ENCODE measurements around the gene SKI.

DNA sequence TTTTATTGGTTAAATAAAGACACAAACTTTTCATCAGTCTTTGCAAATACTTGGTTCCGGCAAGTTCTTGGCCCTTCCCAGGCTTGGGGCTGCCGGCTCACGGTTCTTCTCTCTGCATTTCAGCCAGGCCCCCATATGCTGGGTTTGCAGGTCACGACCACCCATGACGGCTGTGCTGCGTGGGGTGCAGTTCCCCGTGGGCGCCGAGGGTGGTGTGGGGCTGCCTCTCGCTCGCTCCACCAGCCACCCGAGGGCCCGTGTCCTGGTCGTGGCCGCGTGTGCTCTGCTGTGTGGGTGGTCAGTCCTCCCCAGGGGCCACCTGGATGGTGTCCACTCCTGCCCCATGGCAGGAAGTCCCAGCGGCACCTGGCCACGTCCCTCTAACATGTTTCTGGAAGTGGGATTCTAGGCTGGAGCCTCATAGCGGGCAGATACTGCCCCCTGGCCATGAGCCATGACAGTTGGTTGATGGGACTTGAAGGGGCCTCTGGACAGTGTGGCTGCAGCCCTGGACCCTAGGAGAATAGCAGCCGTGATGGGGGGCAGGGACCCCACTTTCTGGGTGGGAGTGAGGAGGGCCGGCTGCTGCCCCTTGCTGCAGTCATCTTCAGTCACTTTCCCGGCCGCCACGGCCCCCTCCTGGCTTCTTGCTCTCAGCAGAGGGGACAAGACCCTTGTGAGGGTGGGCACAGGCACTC is 46.3 kb downstream of the SKI start:
- TF ChIP-seq, protein P1, sequence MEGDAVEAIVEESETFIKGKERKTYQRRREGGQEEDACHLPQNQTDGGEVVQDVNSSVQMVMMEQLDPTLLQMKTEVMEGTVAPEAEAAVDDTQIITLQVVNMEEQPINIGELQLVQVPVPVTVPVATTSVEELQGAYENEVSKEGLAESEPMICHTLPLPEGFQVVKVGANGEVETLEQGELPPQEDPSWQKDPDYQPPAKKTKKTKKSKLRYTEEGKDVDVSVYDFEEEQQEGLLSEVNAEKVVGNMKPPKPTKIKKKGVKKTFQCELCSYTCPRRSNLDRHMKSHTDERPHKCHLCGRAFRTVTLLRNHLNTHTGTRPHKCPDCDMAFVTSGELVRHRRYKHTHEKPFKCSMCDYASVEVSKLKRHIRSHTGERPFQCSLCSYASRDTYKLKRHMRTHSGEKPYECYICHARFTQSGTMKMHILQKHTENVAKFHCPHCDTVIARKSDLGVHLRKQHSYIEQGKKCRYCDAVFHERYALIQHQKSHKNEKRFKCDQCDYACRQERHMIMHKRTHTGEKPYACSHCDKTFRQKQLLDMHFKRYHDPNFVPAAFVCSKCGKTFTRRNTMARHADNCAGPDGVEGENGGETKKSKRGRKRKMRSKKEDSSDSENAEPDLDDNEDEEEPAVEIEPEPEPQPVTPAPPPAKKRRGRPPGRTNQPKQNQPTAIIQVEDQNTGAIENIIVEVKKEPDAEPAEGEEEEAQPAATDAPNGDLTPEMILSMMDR (IDR thresholded peaks at IDR 0.05; ENCODE audit: poor library complexity) = no peak
- no peak for TF ChIP-seq EZH2 (IDR thresholded peaks at IDR 0.05; ENCODE audit: borderline replicate concordance)
